ENCODE data around the gene ALDH3B2. TPM values are rescaled to one million over a fixed set of nuclear protein-coding genes. Genes with fewer than 3 reads are reported as not detected.
"Not testable (repeated sequence)": the region's sequence is repeated elsewhere in the genome, so short reads cannot be mapped to it uniquely, and the experiment has no call there.

Gene ALDH3B2
- total RNA-seq, 1 experiment from 2014 or later = not detected

DNA sequence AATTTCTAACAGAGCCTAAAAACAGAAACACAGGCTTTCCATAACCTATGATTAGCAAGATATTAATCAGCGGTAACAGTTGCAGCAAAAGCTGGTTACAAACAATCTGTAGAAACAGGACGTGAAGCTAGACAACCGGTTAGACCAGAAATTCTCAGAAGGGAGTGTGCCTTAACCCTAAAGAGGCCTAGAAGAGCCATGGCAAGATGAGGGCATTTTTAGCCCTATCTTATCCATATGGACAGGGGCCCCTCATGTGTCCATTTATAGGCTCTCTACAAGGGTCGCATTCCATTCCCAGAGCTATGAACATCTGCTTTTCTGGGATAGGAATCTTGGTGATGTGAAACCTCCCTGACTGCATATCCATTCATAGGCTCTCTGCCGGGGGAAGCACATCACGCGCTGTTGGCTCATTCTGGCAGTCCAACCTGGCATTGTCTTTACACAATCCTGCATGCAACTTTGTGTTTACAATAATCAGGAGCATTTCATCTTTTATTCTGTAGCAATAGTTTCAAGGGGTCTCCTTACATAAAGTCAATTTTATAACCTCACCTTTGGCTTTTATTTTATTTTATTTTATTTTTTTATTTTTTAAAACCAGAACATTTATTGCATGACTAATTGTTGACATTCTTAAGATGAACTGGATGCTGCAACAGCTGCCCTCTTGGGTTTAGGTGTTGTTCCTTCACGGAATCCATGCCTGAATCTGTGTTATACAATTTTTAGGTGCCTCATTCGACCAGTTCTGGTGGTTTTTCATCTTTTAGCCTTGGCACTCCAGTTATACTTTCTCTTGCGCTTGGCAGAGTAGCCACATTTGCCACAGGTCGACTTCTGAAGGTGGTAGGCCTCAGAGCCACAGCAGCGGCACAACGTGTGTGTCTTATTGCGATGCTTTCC lies 8.0 kb upstream of the ALDH3B2 start:
- H3K4me3 ChIP-seq (ENCODE audit: low read depth in 2 of 2, low read length in 2 of 2); H3K27ac ChIP-seq (ENCODE audit: low read length); CTCF ChIA-PET; POLR2A ChIA-PET; H3K36me3 ChIP-seq (ENCODE audit: control insufficient read depth, insufficient read depth, low read length); intact Hi-C loops (cut with micrococcal nuclease; ENCODE audit: unreplicated experiment); H3K27me3 ChIP-seq (ENCODE audit: control insufficient read depth, insufficient read depth, low read length); H3K9me3 ChIP-seq (ENCODE audit: control insufficient read depth, insufficient read depth, low read depth, low read length); DNase-seq (ENCODE audit: low read depth, low spot score); in situ Hi-C loops (cut with HindIII; ENCODE audit: low pct_unique_long_range_greater_than_20kb, low sequenced_read_pairs); H3K4me1 ChIP-seq (ENCODE audit: control insufficient read depth, insufficient read depth, low read length); ATAC-seq; BruUV-seq (replicated peaks): not testable (repeated sequence)

DNA sequence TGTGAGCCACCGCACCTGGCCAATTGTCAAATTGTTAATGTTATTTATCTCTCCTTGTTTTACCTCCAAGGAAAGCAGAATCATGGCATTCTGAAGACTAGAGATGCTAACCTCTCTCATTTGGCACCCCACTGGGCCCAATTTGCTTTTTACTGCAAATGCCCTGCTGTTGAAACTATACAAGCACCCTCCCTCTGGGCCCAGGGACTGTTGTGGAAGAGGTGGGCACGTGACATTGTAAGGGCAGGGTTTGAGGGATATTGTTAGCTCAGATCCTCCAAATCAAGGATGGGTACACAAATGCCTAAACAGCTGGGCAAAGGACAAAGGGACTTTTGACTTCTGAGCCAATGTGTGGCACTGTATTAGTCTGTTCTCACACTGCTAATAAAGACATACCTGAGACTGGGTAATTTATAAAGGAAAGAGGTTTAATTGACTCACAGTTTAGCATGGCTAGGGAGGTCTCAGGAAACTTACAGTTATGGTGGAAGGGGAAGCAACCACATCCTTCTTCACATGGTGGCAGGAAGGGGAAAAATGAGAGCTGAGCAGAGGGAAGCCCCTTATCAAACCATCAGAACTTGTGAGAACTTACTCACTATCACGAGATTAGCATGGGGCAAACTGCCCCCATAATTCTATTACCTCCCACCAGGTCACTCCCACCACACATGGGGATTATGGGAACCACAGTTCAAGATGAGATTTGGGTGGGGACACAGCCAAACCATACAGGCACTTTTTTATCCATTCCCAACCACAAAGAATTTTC lies 6.5 kb upstream of the ALDH3B2 start:
- no peak for DNase-seq (ENCODE audit: low read depth, low spot score)
- TF ChIP-seq TCF7L2 (IDR thresholded peaks at IDR 0.05; ENCODE audit: low read depth, low read length) (no peak), SIN3A (IDR thresholded peaks at IDR 0.05; ENCODE audit: borderline replicate concordance, insufficient read depth, low read depth, low read length) (no peak), POLR2AphosphoS5 (IDR thresholded peaks at IDR 0.05; ENCODE audit: low read depth, low read length) (no peak), CTCF (IDR thresholded peaks at IDR 0.05) (no peak), REST (IDR thresholded peaks at IDR 0.05; ENCODE audit: insufficient read depth in 1 of 2, low read depth in 2 of 2, low read length in 1 of 2) (no peak)
- no peak for ATAC-seq
- no TSS peak for BruUV-seq (replicated peaks)
- in situ Hi-C loops (cut with HindIII; ENCODE audit: low pct_unique_long_range_greater_than_20kb, low sequenced_read_pairs) = no loop called here
- intact Hi-C loops (cut with micrococcal nuclease; ENCODE audit: unreplicated experiment) = no loop called here
- Histone ChIP-seq H3K4me3 (ENCODE audit: low read depth in 2 of 2, low read length in 2 of 2) (no peak overlapping the region), H3K27me3 (ENCODE audit: control insufficient read depth, insufficient read depth, low read length) (no peaks in the 10 kb centered on the region), H3K4me1 (ENCODE audit: control insufficient read depth, insufficient read depth, low read length) (no peaks in the 10 kb centered on the region), H3K27ac (ENCODE audit: low read length) (no peak overlapping the region), H3K9me3 (ENCODE audit: control insufficient read depth, insufficient read depth, low read depth, low read length) (no peaks in the 10 kb centered on the region), H3K36me3 (ENCODE audit: control insufficient read depth, insufficient read depth, low read length) (no peaks in the 10 kb centered on the region)
- ChIA-PET POLR2A (no interaction called here), CTCF (no interaction called here)

Measured in Panc1 (cell line).